ENCODE results near the gene RNF114. TPM values are rescaled to one million over a fixed set of nuclear protein-coding genes. Genes with fewer than 3 reads are reported as not detected.

Gene RNF114
- total and polyA plus RNA-seq, 2 donors (not counting 3 experiments of a cell fraction or from before 2014, with no cell fraction given): 45.8 to 81.7 TPM

- no TSS peak for BruUV-seq (replicated peaks)
- ChIA-PET CTCF (interaction anchor here (0.7 to 23.6 kb wide), 12 partner anchors 9 to 484 kb away, joined by 3 to 1187 read pairs (median 12); no protein-coding TSS in a partner anchor), POLR2A (interaction anchor here (5.6 kb wide), 1 partner anchor 90 kb away, joined by 34 read pairs; no protein-coding TSS in a partner anchor)
- Histone ChIP-seq H3K36me3 (ENCODE audit: control insufficient read depth in 2 of 2, extremely low read depth in 1 of 2, insufficient read depth in 2 of 2, low read length in 2 of 2) (peaks cover 0 to 2% of the 10 kb centered on the region in 2 experiments), H4K20me1 (replicated peaks; ENCODE audit: control insufficient read depth, extremely low read depth, insufficient read depth, low read length) (no peaks in the 10 kb centered on the region), H3K27me3 (ENCODE audit: control insufficient read depth in 2 of 2, insufficient read depth in 2 of 2, low read length in 2 of 2) (no peaks in the 10 kb centered on the region), H3K4me1 (ENCODE audit: control insufficient read depth, extremely low read depth, insufficient read depth, low read length) (peaks cover 28% of the 10 kb centered on the region), H3K9ac (replicated peaks; ENCODE audit: extremely low read depth, insufficient read depth, low read length) (no peak overlapping the region), H3K79me2 (ENCODE audit: control insufficient read depth, insufficient read depth, low read length) (peaks cover 26% of the 10 kb centered on the region), H3K4me2 (ENCODE audit: insufficient read depth, low read length) (no peak overlapping the region), H3K9me3 (replicated peaks; ENCODE audit: control insufficient read depth, insufficient read depth, low read length) (no peaks in the 10 kb centered on the region), H3K27ac (ENCODE audit: insufficient read depth, low read depth, low read length) (no peak overlapping the region), H3K9me1 (replicated peaks; ENCODE audit: control insufficient read depth, extremely low read depth, insufficient read depth, low read length) (no peaks in the 10 kb centered on the region), H3K4me3 (replicated peaks in 1 of 3; ENCODE audit: insufficient read depth in 1 of 3, low read depth in 1 of 3, low read length in 3 of 3) (no peak overlapping the region), H2AFZ (ENCODE audit: low read depth, low read length) (no peak overlapping the region)
- DNase-seq (ENCODE audit: low read depth, low spot score) (no peak), FAIRE-seq (no peak)
- intact Hi-C loops (cut with micrococcal nuclease) (loop anchor here (5.0 to 10.0 kb wide), 2 partner anchors 172 to 484 kb away; partner anchors contain the start of gene PEDS1), dilution Hi-C loops (cut with MboI; ENCODE audit: extremely low pct_ligation_motif_present, low sequenced_read_pairs) (no loop called here)
- TF ChIP-seq MYC (IDR thresholded peaks at IDR 0.05; ENCODE audit: low read depth, low read length) (no peak), POLR2AphosphoS5 (IDR thresholded peaks at IDR 0.05; ENCODE audit: insufficient read depth, low read depth, low read length) (no peak), EZH2 (IDR thresholded peaks at IDR 0.05; ENCODE audit: borderline replicate concordance, low read depth, low read length, severe bottlenecking) (no peak), POLR2A (IDR thresholded peaks at IDR 0.05; ENCODE audit: low read depth, low read length) (no peak), MAX (IDR thresholded peaks at IDR 0.05; ENCODE audit: insufficient read depth, insufficient read length) (no peak), FOS (IDR thresholded peaks at IDR 0.05; ENCODE audit: borderline replicate concordance, insufficient read depth, low read length) (no peak), JUN (IDR thresholded peaks at IDR 0.05; ENCODE audit: borderline replicate concordance, insufficient read depth, insufficient read length, low read depth) (no peak), GATA2 (IDR thresholded peaks at IDR 0.05; ENCODE audit: insufficient read depth, insufficient read length, low read depth, low read length) (no peak)
- TF ChIP-seq, protein P1, sequence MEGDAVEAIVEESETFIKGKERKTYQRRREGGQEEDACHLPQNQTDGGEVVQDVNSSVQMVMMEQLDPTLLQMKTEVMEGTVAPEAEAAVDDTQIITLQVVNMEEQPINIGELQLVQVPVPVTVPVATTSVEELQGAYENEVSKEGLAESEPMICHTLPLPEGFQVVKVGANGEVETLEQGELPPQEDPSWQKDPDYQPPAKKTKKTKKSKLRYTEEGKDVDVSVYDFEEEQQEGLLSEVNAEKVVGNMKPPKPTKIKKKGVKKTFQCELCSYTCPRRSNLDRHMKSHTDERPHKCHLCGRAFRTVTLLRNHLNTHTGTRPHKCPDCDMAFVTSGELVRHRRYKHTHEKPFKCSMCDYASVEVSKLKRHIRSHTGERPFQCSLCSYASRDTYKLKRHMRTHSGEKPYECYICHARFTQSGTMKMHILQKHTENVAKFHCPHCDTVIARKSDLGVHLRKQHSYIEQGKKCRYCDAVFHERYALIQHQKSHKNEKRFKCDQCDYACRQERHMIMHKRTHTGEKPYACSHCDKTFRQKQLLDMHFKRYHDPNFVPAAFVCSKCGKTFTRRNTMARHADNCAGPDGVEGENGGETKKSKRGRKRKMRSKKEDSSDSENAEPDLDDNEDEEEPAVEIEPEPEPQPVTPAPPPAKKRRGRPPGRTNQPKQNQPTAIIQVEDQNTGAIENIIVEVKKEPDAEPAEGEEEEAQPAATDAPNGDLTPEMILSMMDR (IDR thresholded peaks at IDR 0.05; ENCODE audit: extremely low read depth in 1 of 2, insufficient read depth in 1 of 2, low read depth in 1 of 2, low read length in 2 of 2): no peak
Observed at GRCh38 chr20:49980140-49981008, 44.2 kb downstream of the RNF114 start.

Measured in endothelial cell of umbilical vein (primary cell).